GM10266 (cell line): Measurements from ENCODE around the gene SEMA6A.

Experiments
- DNase-seq: peaks from one replicate; pipeline ENCODE4 v3.0.0; 2012; ENCODE audit errors: extremely low spot score
- CTCF ChIP-seq: IDR thresholded peaks from 2 replicates; pipeline ENCODE4 v1.5.1; 2012; ENCODE audit warnings: mild to moderate bottlenecking, low read depth; ENCODE audit not compliant: control insufficient read depth, insufficient read depth; ENCODE audit errors: missing control alignments

Gene SEMA6A

GRCh38 chr5:116451066-116451465, 123.6 kb downstream of the SEMA6A start:
- no peak for TF ChIP-seq CTCF
- DNase-seq, result no peak

- DNase-seq, result no peak
- TF ChIP-seq CTCF, result no peak
These were observed 125.2 kb downstream of the SEMA6A start for GRCh38 chr5:116449458-116449857.

GRCh38 chr5:116448870-116449427, 125.7 kb downstream of the SEMA6A start:
- no peak for TF ChIP-seq CTCF
- no peak for DNase-seq

GRCh38 chr5:116448450-116448849, 126.2 kb downstream of the SEMA6A start:
- DNase-seq, result no peak
- no peak for TF ChIP-seq CTCF

GRCh38 chr5:116446356-116447005, 128.1 kb downstream of the SEMA6A start:
- no peak for DNase-seq
- TF ChIP-seq CTCF, result no peak

- no peak for DNase-seq
- TF ChIP-seq CTCF, result no peak
These were observed 129.3 kb downstream of the SEMA6A start for GRCh38 chr5:116445311-116445710.
